Epithelial cell of prostate (primary cell): ENCODE results near the gene FILIP1L.
"Not testable (repeated sequence)": the region's sequence is repeated elsewhere in the genome, so short reads cannot be mapped to it uniquely, and the experiment has no call there.

Source experiments
- DNase-seq: peaks from one replicate; pipeline ENCODE4 v3.0.0-alpha.2; 2011; ENCODE audit warnings: low read depth, low spot score
- H3K27ac ChIP-seq: fragments of 450-650 bp; 2 replicates; pipeline ENCODE4 v1.5.1; 2017; ENCODE audit warnings: mild to moderate bottlenecking

FILIP1L gene

DNA sequence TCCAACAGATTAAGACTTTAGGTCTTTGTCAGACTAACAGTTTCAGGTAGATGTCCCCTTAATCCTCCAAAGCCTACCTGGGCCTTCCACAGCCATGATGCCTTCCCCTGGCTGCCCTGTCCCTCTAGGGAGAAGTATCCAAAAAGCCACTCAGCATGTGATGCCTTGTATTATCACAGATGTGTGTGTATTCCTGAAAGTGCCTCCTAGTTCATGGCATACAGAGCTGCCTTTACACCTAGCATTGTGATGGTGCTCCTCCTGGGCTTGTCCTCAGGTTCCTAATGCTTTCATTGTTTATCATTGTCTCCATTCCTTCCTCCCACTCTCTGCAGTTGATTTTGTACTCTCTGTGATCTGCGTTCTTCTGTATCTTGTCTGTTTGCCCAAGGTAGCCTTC lies 253.1 kb downstream of the FILIP1L start:
- no peak for DNase-seq
- H3K27ac ChIP-seq = no peak overlapping the region

DNA sequence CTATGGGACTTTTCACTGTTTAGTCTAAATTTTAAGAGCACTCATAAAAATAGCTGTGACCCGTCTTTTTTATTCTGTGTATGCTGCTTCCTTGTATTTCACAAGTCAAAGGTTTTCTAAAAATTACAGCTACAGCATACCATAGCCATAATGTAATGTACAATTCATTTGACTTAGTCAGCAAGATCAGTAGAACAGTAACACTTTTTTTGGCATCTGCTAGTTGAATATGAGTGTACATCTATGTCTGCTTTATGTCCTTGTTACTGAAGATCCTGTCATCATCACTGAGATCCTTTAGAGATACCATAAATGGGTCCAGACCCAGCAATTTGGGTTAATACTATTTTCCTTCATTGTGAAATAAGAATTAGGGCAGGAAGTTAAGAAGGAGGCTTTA lies 254.5 kb downstream of the FILIP1L start:
- peak overlapping the region; percentile 51 for H3K27ac ChIP-seq
- DNase-seq = peak; percentile 69

DNA sequence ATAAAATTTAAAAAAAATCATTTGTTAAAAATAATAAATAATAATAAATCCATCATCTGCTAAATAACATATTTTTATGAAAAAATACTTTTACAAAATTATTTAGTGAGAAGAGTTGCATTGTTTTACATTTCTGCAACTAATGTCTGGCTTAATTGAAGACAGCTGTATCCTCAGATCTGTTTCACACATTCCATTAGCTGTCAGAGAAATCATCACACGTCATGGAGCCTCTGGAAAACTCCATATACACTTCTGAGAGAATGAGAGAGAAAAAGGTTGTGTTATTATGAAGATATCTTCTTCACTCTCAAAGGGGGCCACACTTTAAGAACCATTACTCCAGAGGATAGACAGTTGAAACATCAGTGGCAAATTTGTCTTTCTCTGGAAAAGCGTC lies 255.8 kb downstream of the FILIP1L start:
- DNase-seq = no peak
- H3K27ac ChIP-seq = no peak overlapping the region

DNA sequence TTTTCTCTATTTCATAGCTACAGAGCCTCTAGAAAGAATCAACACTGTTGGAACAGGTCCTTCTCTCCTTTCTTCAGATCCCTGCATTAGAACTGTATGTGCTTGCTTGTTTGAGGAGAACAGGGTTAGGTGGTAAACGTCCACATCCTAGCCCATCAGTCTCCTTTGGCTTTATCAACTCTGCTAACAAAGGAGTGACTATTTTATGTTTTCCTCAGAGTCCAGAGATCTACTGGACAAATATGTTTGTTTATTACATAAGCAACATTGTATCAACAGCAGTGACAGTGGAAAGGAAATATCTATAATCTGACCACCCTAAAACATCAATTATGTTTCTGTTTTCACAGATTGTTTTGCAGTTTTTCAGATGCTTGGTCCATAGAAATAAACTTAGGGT lies 257.0 kb downstream of the FILIP1L start:
- DNase-seq = no peak
- H3K27ac ChIP-seq = no peak overlapping the region

DNA sequence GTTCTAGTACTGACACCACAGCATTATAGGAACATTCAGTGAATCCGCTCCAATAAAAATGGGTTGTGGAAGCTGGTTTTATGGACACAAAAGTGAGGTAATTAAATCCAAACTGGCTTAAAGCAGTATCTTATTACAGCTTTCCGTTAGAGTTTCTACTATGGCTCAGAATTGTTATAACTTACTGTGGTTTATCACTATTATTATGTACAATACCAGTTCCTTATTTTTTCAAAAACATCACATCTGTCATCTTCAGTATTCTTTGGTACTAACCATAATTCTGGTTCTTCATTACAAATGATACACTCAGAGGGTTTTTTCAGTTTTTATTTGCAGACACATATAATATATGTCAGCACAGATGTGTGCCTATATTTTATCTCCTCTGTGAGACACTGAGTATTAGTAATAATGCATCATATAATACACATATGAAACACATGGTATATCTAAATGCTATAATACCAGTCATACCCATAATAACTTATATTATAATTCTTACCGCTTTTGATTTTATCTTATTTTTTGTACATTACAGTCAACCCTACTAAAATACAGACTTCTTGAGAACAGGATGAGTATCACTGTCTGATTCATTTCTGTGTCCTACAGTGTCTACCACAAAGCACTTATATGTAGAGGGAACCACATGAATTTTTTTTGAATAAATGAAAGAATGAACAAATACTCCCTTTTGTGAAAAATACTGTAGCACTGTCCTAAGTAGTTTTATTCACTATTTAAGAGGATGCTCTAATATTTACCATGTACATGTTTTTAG lies 257.7 kb downstream of the FILIP1L start:
- no peak for DNase-seq
- no peak overlapping the region for H3K27ac ChIP-seq

DNA sequence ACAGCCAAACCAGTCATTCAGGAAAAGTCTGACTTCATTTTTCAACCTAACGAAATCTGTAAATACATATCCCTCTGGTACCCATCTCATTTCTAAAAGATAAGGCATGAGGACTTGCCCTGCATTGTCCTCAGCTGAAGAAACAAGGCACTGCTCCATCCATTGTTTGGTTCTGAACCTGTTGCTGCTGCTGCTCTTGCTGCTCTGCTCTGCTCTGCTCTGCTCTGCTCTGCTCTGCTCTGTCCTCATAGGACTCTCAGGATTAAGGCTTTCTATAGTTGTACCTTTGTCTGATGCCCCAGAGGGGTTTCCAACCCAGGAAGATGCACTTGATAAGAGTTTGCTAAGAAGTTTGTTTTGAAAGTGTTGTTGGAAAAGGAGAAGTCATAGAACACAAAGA lies 258.4 kb downstream of the FILIP1L start:
- DNase-seq = no peak
- H3K27ac ChIP-seq = no peak overlapping the region

DNA sequence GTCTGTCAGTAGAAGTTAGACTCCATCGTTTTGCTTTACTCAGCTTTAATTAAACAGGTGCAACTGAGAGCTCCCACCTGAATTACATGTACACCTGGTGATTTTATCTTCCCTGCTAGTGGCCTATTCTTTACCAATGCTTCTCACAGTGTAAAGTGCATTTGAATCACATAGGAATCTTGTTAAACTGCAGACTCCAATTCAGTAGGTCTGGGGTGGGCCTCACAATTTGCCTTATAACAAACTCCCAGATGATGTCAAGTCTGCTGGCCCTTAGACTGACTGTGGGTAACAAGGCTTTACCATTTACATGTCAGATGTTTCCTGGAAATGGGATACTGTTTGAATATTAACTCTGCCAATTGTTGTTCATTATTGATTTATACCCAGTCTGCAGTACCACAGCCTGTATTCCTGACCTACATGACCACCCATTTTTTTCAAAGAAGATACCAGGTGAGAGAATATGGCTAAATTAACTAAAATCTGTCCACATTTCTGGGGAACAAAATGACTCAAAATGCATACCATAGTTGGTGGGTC lies 259.5 kb downstream of the FILIP1L start:
- DNase-seq = no peak
- H3K27ac ChIP-seq = no peak overlapping the region

DNA sequence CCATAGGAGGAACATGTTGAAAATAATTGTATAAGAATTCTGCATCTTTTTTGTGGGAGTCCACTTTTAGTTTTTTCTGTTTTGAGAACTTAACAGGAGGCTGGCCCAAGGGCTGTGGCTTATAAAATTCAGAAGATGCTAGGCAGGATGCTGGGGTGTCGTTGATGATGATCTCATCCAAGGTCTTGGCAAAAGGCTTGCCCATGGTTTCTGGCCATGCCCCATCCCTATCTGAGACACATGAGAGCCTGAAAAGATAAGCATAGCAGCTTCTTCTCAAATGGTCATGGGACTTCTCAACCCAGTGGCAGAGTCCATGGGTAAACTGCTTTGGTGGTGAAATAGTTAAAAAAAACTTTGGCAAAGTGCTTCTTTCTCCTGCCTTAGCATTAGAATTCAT lies 261.4 kb downstream of the FILIP1L start:
- H3K27ac ChIP-seq = no peak overlapping the region
- no peak for DNase-seq

DNA sequence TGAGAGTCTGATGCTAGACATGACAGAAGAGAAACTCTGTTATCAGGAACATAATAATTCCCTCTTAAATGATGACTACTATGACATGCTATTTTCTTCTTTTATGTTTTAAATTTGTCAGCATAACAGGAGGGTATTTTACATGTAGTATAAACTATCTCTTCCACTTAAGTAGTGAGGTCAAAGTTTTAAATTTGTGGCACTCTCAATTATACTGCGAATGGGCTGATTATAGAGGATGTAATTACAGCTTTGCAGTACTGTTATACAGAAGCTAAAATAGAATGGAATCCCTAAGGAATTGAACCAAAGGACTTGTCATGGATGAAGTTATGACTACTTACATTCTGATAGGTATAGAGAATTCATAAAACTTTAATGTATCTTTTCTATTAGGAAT lies 262.3 kb downstream of the FILIP1L start:
- H3K27ac ChIP-seq = no peak overlapping the region
- no peak for DNase-seq

DNA sequence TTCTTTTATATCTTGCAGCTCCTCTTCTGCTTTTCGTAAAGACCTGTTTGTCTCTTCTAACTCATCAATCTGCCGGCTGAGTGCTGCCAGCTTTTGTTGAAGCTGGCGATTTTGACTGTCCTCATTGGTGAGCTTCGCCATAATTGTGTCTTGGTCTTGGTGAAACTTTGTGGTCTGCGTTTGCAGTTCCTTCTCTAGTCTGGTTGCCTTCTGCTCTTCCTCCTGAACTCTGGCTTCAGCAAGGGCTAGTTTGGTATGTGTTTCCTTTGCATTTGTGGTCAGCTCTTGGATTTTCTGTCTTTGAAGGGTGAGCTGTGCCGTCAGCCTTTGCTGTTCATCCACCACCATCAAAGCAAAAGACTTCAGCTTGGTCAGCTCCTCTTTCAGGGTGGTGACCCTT lies 263.7 kb downstream of the FILIP1L start:
- no peak for DNase-seq
- no peak overlapping the region for H3K27ac ChIP-seq

DNA sequence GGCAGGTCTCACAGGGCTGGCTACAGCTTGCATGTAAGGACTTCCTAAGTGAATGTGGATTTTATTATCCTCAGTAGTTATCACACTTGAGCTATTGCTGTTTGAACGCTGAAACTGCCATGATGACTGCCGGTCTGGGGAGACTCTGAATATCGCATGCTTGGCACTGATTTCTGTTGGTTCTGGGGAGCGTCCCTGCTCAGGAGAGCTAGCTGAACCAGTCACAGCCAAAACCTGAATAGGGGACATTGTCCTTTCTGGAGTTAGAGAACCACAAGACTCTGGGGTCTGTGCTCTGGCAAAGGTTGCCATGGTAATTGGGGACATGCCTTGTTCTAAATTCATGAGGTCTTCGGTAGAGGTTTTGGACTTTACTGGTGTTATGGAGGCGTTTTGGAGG lies 265.9 kb downstream of the FILIP1L start:
- H3K27ac ChIP-seq = no peak overlapping the region
- DNase-seq = no peak

DNA sequence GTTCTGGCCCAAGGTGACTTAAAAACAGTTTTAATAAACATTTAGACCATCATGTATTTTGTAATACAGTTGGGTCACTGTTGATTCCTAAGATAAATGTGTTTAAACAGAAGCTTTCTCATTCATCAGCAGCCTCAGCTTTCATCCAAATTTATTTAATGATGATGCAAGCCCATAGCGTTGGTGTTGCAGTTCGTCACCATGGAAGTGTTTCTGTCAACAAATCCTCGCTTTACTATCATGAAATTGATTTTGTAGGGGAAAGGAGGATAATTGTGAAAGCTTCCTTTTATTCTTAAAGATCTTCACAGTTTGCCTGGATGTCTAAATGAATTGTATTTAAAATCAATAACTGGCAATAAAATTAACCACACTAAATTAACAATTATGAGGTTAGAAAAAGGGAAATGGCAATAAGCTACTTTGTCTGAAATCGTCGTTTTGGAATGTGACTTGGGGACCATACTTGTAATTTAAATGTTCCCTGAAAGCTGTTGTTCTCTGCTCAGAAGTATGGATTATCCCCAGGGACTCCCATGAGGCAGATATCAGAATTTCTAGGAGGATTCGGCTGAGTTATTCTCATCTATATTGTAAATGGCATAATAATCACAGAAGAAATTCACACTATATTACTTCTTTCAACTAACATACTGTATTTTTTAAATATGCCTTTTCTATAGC lies 267.7 kb downstream of the FILIP1L start:
- no peak overlapping the region for H3K27ac ChIP-seq
- DNase-seq = no peak

DNA sequence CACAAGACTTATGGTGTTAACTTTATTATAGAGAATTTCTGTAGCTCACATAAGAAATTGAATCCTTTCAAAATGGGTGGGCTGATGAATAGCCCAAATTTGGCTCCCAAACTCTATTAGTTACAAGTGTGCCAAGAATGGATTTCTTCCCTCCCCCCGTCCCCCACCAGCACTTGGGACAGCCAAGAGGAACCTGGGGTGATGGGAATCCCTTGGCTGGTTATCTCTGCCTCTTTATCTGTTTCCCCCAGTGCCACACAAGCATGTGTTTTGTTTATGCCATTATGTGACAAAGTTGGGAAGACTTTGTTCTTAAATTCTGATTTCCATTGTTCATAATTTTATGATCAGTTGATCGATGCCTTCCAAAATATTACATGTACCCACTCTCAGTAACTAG lies 268.3 kb downstream of the FILIP1L start:
- no peak for DNase-seq
- H3K27ac ChIP-seq = no peak overlapping the region

DNA sequence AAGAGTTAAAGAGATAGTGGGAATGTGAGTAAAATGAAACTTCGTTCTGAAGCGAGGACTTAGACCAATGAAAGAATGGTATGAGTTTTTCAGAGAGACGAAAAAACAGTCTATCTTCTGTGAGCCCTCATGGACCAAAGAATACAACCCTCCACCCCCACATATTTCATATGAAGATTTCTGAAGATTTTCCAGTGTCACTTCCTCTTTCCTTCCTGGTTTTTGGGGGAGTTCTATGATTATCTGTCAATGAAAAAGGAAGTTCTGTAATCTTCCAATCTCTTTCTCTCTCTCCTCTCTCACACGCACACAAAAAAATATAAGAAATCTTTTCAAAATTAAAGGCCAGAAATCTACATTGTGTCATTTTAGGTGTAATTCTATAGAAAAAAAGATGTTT lies 269.0 kb downstream of the FILIP1L start:
- H3K27ac ChIP-seq = no peak overlapping the region
- no peak for DNase-seq

DNA sequence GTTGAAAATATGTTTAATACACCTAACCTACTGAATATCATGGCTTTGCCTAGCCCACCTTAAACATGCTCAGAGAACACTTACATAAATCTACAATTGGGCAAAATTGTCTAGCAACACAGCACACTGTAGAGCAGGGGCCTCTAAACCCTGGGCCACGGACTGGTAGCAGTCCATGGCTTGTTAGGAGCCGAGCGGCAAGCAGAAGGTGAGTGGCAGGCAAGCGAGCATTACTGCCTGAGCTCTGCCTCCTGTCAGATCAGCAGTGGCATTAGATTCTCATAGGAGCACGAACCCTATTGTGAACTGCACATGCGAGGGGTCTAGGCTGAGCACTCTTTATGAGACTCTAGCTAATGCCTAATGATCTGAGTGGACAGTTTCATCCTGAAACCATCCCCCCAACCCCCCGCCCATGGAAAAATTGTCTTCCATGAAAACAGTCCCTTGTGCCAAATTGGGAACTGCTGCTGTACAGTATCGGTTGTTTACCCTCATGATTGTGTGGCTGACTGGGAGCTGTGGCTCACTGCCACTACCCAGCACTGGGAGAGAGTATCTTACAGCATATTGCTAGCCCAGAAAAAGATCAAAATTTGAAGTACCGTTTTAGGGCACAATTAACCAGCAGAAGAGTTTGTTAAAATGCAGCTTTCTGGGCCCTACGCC lies 270.6 kb downstream of the FILIP1L start:
- no peak for DNase-seq

DNA sequence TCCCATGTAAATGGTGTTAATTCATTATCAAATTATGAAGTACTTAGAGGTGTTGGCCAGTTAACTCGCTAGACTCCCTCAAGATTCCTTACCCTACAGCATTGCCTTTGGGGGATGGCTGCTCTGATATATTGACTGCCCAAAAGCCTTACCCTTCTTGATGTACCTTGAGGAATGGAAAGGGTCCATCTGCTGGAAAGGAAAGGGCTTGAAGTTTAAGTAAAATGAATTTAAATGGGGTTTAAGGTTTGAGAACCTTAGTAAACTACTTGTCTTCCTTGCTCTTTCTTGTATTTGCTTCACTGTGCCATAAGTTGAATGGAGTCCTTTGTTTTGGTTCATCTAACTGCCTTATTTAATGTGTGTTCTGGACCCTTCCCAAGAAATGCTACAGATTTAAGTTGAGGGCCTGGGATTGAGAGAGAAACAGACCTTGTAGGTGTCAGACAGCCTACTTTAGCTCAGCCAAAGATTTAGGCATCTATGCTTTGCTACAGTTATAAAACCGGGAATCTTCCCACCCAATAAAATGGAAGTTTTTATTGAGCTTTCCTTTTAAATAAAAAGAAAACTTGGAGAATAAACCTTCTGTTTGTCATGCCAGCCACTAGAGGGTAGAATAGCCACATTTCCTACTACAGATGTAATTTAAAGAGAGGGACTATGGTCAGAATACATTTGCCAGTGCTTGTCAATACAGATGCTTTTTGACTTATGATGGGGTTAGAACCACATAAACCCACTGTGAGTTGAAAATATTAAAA lies 271.3 kb downstream of the FILIP1L start:
- DNase-seq = no peak
- no peak overlapping the region for H3K27ac ChIP-seq

More for the DNA sequence above, 270.6 kb downstream of the FILIP1L start:
- H3K27ac ChIP-seq = no peak overlapping the region

DNA sequence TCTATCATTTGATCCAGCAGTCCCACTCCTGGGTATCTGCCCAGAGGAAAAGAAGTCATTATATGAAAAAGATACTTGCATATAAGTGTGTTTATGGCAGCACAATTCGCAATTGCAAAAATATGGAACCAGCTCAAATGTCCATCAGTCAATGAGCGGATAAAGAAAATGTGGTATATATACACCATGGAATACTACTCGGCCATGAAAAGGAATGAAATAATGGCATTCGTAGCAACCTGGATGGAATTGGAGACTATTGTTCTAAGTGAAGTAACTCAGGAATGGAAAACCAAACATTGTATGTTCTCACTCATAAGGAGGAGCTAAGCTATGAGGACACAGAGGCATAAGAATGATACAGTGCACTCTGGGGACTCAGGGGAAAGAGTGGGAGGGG lies 272.4 kb downstream of the FILIP1L start:
- not testable (repeated sequence) for H3K27ac ChIP-seq, DNase-seq

DNA sequence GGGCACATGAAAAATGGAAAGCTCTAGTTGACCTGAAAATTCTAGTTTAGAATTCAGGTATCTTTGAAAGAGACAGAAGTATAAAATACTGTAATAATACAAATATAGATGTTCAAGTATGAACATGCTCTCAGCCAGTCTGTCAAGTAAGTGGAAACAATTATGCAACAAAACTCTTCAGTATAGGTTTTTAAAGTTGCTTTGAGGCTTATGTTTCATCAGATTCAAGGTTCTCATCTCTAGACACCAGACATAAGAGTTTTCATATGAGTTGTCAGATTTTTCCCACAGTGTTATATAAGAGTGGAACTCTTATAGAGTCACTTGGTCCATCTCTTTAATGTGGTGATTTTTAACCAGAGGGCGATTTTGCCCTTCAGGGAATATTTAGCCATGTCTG lies 274.7 kb downstream of the FILIP1L start:
- no peak overlapping the region for H3K27ac ChIP-seq
- no peak for DNase-seq

DNA sequence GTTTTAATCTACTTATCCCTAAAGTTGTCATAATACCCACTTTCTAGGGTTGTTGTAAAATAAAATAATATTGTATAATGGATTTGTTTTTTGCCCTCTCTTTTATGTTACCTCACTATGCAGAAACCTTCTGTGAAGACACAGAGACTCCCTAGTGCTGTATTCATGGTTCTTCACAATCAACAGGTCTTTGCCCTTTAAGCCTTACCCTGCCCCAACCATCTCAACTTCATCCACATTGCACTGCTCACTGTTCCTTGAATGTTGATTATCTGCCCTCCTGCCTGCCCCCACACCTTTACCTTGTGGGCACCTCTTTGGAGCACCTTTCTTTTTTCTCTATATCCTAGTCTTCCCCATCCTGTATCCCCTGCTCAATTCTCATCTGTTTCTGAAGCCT lies 275.5 kb downstream of the FILIP1L start:
- no peak overlapping the region for H3K27ac ChIP-seq
- no peak for DNase-seq

DNA sequence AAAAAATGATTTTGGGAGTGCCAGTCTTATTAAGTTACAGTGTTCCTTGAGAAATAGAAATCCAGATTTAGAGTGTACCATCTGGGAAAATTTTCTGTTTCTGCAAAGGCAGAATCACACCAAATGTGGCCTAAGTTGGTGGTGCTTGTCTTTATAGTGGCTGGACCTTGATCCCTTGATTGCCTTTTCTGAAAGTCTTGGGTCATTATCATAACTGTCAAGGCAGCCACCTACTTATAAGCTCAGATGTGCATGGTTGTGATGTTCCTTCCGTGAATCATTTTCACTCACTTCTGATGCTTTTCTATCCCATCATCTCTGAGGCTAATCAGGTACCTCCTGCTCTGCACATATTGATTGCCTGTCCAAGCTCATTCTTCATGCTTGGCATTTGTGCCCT lies 276.6 kb downstream of the FILIP1L start:
- H3K27ac ChIP-seq = no peak overlapping the region
- no peak for DNase-seq
